ENCODE measurements around the gene FNDC3B. TPM values are rescaled to one million over a fixed set of nuclear protein-coding genes. Genes with fewer than 3 reads are reported as not detected.

FNDC3B gene
- total and polyA plus RNA-seq, 2 donors (not counting 1 experiment from before 2014, with no cell fraction given) = 1.2 to 9.2 TPM

- H2AFZ ChIP-seq (ENCODE audit: insufficient read depth, low read depth, low read length, poor library complexity, severe bottlenecking) = no peak overlapping the region
- H4K20me1 ChIP-seq (ENCODE audit: control insufficient read depth, insufficient read depth, low read length, poor library complexity, severe bottlenecking) = no peaks in the 10 kb centered on the region
- ChIA-PET CTCF (no interaction called here), POLR2A (no interaction called here)
- intact Hi-C loops (cut with micrococcal nuclease) = no loop called here
- no peaks in the 10 kb centered on the region for H3K4me1 Mint-ChIP-seq
- no peaks in the 10 kb centered on the region for H3K9me3 ChIP-seq (ENCODE audit: control extremely low read depth in 1 of 3, control insufficient read depth in 2 of 3, insufficient read depth in 1 of 3, low read length in 2 of 3)
- H3K36me3 ChIP-seq (replicated peaks in 1 of 2; ENCODE audit: control extremely low read depth in 1 of 2, control insufficient read depth in 1 of 2, extremely low read depth in 1 of 2, insufficient read depth in 2 of 2, low read length in 1 of 2) = no peaks in the 10 kb centered on the region
- H3K27me3 Mint-ChIP-seq = peaks cover 3% of the 10 kb centered on the region
- H3K9ac ChIP-seq (ENCODE audit: low read length) = no peak overlapping the region
- no peak for TF ChIP-seq EZH2 (IDR thresholded peaks at IDR 0.05; ENCODE audit: borderline replicate concordance, insufficient read depth, low read depth, low read length, poor library complexity, severe bottlenecking)
- TF ChIP-seq, protein P1, sequence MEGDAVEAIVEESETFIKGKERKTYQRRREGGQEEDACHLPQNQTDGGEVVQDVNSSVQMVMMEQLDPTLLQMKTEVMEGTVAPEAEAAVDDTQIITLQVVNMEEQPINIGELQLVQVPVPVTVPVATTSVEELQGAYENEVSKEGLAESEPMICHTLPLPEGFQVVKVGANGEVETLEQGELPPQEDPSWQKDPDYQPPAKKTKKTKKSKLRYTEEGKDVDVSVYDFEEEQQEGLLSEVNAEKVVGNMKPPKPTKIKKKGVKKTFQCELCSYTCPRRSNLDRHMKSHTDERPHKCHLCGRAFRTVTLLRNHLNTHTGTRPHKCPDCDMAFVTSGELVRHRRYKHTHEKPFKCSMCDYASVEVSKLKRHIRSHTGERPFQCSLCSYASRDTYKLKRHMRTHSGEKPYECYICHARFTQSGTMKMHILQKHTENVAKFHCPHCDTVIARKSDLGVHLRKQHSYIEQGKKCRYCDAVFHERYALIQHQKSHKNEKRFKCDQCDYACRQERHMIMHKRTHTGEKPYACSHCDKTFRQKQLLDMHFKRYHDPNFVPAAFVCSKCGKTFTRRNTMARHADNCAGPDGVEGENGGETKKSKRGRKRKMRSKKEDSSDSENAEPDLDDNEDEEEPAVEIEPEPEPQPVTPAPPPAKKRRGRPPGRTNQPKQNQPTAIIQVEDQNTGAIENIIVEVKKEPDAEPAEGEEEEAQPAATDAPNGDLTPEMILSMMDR (IDR thresholded peaks at IDR 0.05) = no peak
- H3K4me3 ChIP-seq (ENCODE audit: control extremely low read depth in 1 of 5, extremely low read depth in 1 of 5, insufficient read depth in 1 of 5, low read depth in 2 of 5, low read length in 4 of 5) = no peak overlapping the region
- H3K4me3 Mint-ChIP-seq = no peak overlapping the region
- H3K27ac Mint-ChIP-seq = no peak overlapping the region
- H3K79me2 ChIP-seq (ENCODE audit: control insufficient read depth, insufficient read depth, low read length) = no peaks in the 10 kb centered on the region
- H3K9me3 Mint-ChIP-seq (ENCODE audit: insufficient read depth) = no peaks in the 10 kb centered on the region
- H3K27ac ChIP-seq (ENCODE audit: low read length in 2 of 2) = no peak overlapping the region
- WGBS (ENCODE audit: insufficient coverage) = no CpG with 5 or more reads among the region's 3 CpGs
- no peak overlapping the region for H3K4me2 ChIP-seq (replicated peaks; ENCODE audit: low read depth, low read length, poor library complexity, severe bottlenecking)
- no peaks in the 10 kb centered on the region for H3K4me1 ChIP-seq (ENCODE audit: control insufficient read depth in 2 of 2, insufficient read depth in 2 of 2, low read length in 2 of 2)
- ATAC-seq (ENCODE audit: low read depth) (no peak), DNase-seq (no peak)
- no peaks in the 10 kb centered on the region for H3K27me3 ChIP-seq (replicated peaks in 1 of 4; ENCODE audit: control extremely low read depth in 1 of 4, control insufficient read depth in 3 of 4, insufficient read depth in 4 of 4, low read length in 3 of 4)
These were observed 153.5 kb downstream of the FNDC3B start for GRCh38 chr3:172192830-172193415.

DNA sequence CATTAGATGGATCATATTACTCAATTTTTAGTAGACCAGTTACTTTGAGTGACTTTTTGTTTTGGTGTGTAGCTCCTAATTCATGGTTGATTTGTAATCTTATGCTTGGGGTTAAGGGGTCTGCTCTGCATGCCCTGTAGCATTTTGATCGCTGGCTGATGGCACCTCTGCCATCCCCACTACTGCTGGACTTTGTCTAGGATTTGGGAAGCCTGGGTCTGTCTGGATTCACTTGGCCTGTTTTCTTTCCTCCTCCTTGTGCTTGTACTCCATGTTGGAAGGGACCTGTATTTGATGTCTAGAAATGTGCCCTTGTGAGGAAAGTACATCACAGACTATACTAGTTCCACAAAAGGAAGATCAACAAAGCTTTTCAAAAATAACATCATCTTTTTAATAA lies 154.1 kb downstream of the FNDC3B start:
- no peak for TF ChIP-seq EZH2 (IDR thresholded peaks at IDR 0.05; ENCODE audit: borderline replicate concordance, insufficient read depth, low read depth, low read length, poor library complexity, severe bottlenecking)
- TF ChIP-seq, protein P1 (IDR thresholded peaks at IDR 0.05) = no peak
- Histone ChIP-seq H3K4me2 (replicated peaks; ENCODE audit: low read depth, low read length, poor library complexity, severe bottlenecking) (no peak overlapping the region), H3K79me2 (ENCODE audit: control insufficient read depth, insufficient read depth, low read length) (no peaks in the 10 kb centered on the region), H2AFZ (ENCODE audit: insufficient read depth, low read depth, low read length, poor library complexity, severe bottlenecking) (no peak overlapping the region), H3K27ac (ENCODE audit: low read length in 2 of 2) (no peak overlapping the region), H3K9ac (ENCODE audit: low read length) (no peak overlapping the region), H4K20me1 (ENCODE audit: control insufficient read depth, insufficient read depth, low read length, poor library complexity, severe bottlenecking) (no peaks in the 10 kb centered on the region), H3K9me3 (ENCODE audit: control extremely low read depth in 1 of 3, control insufficient read depth in 2 of 3, insufficient read depth in 1 of 3, low read length in 2 of 3) (no peaks in the 10 kb centered on the region), H3K4me1 (ENCODE audit: control insufficient read depth in 2 of 2, insufficient read depth in 2 of 2, low read length in 2 of 2) (no peaks in the 10 kb centered on the region), H3K27me3 (replicated peaks in 1 of 4; ENCODE audit: control extremely low read depth in 1 of 4, control insufficient read depth in 3 of 4, insufficient read depth in 4 of 4, low read length in 3 of 4) (no peaks in the 10 kb centered on the region), H3K36me3 (replicated peaks in 1 of 2; ENCODE audit: control extremely low read depth in 1 of 2, control insufficient read depth in 1 of 2, extremely low read depth in 1 of 2, insufficient read depth in 2 of 2, low read length in 1 of 2) (no peaks in the 10 kb centered on the region), H3K4me3 (ENCODE audit: control extremely low read depth in 1 of 5, extremely low read depth in 1 of 5, insufficient read depth in 1 of 5, low read depth in 2 of 5, low read length in 4 of 5) (no peak overlapping the region)
- ChIA-PET CTCF (no interaction called here), POLR2A (no interaction called here)
- ATAC-seq (ENCODE audit: low read depth) (no peak), DNase-seq (no peak)
- Mint-ChIP-seq H3K9me3 (ENCODE audit: insufficient read depth) (no peaks in the 10 kb centered on the region), H3K27me3 (peaks cover 3% of the 10 kb centered on the region), H3K4me3 (no peak overlapping the region), H3K4me1 (no peaks in the 10 kb centered on the region), H3K27ac (no peak overlapping the region)
- no CpG with 5 or more reads among the region's 1 CpG for WGBS (ENCODE audit: insufficient coverage)
- intact Hi-C loops (cut with micrococcal nuclease) = no loop called here

Data from B cell (primary cell).